HG02678 (cell line): ENCODE measurements around the gene SCAP.

ENCODE experiments used
- ATAC-seq: cut with Tn5 transposase; IDR thresholded peaks from one replicate; pipeline ENCODE4 v1.9.1; 2021; ENCODE audit warnings: mild to moderate bottlenecking, moderate library complexity; ENCODE audit not compliant: unreplicated experiment

The SCAP gene

GRCh38 chr3:47433796-47434195 lies 41.9 kb downstream of the SCAP start:
- ATAC-seq, result no peak

DNA sequence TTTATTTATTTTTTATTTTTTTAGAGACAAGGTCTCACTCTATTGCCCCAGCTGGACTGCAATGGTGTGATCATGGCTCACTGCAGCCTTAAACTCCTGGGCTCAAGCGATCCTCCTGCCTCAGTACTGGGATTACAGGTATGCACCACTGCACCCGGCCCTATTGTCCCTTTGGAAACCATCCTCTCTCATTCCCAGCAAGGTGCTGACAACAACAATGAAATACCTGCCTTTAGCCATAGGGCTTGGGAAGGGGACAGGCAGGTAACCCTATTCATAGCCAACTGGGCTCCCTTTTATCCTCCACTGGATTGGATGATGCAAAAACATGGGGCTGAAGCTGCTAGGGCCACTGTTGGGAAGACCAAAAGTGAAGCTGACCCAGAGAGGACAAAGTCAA lies 43.1 kb downstream of the SCAP start:
- ATAC-seq, result no peak

DNA sequence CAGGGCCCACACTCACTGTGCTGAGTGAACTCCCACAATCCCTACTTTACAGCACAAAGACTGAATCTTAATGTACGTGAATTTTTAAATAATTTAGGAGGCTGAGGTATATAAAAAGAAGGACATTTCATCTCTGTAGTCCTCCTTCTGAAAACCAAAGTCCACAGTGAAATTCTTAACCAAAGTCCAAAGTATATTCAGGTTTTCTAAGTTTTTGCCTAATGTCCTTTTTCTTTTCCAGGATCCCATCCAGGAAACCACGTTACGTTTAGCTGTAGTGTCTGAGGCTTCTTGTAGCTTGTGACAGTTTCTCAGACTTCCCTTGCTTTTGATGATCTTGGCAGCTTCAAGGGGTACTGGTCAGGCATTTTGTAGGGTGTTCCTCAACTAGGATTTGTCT lies 44.5 kb downstream of the SCAP start:
- no peak for ATAC-seq

DNA sequence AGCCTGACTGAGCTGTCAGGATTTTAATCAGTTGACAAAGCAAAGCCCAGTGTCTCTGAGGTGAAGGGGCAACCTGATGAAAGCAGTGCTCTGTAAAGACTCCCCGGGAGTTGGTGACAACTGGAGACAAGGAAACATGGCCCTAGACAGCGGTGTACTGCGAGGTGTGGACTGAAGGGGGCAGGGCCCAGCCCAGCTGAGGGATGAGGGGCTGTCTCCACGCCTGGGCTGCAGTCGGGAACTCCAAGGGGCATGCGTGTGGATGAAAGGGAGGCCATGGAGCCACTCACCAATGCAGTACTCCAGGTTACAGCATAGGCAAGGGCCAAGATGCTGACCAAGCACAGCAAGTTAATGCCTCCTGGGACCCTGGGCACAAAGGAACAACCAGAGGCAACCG lies 45.1 kb downstream of the SCAP start:
- ATAC-seq, result no peak

DNA sequence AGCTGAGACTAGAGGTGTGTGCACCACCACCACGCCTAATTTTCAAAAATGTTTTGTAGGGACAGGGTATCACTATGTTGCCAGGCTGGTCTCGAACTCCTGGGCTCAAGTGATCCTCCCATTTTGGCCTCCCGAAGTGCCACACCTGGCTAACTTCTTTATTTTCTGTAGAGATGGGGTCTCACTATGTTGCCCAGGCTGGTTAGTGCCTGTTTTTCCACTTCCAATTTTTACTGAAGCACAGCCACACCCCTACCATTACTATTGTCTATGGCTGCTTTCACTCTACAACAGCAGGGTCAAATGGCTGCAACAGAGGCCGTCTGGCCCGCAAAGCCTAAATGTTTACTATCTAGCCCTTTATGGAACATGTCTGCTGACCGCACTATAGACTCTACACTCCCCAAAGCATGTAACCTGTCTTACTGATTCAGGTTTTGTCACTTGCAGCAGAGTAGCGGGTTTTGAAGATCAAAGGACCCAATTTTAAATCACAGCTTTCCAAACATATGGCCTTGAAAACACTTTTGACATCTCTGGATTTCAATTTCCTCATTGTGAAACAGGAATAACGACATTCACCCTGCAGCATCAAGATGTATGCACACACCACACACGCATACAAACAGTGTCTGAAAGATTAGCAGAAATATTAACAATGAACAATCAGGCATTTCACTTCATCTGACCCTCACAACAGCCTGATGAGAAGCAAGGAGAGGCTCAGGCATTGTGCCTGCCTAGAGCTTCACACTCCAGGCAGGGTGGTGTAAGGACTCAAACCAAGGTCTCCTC lies 46.1 kb downstream of the SCAP start:
- ATAC-seq, result no peak

GRCh38 chr3:47428662-47429061 lies 47.1 kb downstream of the SCAP start:
- no peak for ATAC-seq

DNA sequence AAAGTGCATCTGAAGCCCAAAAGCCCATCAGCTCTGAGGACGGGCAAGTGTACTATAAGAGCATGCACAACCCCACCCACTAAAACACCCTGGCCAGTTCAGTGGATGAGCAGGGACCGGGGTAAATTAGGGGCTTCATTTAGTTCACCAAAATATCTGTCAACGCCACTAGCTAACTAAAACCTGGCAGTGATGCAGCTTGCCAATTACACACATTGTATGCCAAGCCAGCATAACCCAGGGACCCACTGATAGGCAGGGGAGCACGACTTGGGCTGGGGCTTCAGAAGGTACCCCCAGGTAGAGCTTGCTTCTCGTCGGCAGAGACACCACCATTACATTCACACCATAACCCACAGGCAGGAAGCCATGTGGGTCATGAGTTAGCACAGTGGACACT lies 47.9 kb downstream of the SCAP start:
- no peak for ATAC-seq

DNA sequence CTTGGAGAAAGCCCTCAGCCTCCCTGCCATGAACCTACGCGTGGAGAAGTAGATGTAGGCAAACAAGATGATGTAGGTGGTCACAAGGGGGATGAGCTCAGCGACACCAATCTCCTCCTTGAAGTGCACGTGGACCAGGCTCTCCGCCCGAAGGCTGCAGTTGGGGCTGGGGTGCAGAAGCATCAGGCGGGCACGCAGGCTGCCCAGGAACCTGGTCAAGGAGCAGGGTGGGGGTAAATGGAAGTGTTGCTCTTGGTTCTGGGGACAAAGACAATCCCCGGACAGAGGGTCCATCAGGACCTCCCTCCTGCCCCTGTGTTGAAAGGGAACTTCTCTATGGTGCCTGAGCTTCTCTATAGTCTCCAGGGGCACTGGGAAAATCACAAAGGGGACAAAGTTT lies 49.8 kb downstream of the SCAP start:
- ATAC-seq, result no peak

GRCh38 chr3:47425383-47425778 lies 50.4 kb downstream of the SCAP start:
- ATAC-seq, result no peak

GRCh38 chr3:47424434-47425382 lies 51.0 kb downstream of the SCAP start:
- ATAC-seq, result no peak

DNA sequence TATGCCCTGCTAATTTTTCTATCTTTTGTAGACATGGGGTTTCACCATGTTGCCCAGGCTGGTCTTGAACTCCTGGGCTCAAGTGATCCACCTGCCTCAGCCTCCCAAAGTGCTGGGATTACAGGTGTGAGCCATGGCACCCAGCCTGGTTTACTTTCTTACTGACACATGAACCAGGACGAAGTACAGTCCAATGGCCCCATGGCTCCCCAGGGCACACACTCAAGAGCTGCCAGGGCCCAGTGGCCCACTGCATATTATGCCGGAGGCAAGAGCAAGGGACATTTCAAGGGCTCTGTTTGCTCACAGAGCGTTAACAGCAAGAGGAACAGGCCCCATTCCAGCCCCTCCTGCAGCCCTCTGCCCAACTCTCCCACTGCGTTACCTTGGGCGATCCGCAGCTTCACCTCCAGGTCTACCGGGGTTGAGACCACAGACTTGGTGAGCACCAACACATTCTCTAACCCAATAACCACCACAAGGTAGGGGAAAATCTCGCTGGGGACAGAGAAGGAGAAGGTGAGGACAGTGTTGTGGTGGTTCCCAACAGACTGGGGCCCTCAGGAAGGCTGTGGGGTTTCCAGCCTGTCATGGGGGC lies 52.1 kb downstream of the SCAP start:
- ATAC-seq, result no peak

DNA sequence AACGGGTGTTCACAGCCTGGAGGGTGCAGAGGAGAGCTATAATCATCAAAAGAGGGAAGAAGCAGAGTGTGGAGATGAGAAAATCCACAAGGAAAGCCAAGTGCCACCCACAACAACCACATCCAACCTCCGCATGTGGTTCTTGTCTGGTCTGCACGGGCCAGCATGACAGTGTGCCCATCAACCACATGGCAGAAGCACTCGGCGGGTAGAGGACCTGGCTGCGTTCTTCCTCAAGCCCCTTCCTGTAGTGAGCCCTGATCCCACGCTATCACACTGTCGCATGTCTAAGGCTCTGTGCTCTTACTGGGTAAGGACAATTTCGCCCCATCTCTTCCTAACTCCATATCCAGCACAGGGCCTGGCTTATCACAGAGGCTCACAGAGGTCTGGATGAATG lies 53.0 kb downstream of the SCAP start:
- no peak for ATAC-seq

- ATAC-seq, result no peak
Measured at GRCh38 chr3:47421741-47422649, 53.7 kb downstream of the SCAP start.

- ATAC-seq, result peak; percentile 74
Measured at GRCh38 chr3:47420511-47421484, 54.9 kb downstream of the SCAP start.

GRCh38 chr3:47420044-47420430 lies 55.7 kb downstream of the SCAP start:
- ATAC-seq, result no peak

- ATAC-seq, result no peak
Measured at GRCh38 chr3:47419083-47420043, 56.4 kb downstream of the SCAP start.

DNA sequence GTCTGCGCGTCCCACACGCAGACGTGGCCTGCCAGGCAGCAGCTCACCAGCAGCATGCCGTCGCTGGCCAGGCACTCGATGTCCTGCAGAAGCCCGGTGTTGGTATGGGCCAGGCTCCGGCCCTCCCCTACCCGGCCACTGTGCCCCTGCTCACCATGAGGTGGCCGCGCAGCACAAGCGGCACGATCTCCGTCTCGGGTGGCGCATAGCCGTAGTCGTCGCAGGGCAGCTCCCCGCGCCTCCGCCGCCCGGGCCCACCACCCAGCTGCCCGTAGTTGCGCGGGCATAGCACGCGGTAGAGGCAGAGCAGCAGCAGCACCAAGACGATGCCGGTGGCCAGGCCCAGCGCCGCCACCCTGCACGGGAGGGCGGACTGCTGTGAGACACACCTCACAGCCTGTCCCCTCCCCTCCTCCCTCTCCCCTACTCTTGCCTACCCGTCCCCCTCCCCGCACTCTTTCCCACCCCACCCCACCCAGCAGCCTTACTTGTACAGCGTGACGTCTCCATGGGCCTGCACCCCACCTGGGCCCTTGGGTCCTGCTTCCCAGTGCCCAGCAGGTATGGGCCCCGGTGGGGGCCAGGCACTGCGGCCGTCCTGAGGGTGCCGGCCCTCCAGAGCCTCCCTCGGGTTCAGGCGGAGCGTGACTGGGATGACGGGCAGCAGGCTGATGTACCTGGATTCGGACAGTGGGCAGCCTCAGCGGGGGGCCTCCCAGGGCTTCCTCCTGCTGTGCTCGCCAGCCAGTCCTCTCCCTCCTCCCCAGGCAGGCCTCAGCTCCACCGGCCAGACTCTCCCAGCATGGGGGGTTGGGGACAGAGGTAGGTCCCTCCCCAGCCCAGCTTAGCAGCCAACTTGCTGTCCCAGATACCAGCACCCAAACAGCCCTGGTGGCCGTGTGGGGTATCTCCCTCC lies 57.3 kb downstream of the SCAP start:
- ATAC-seq, result no peak
